ENCODE data around the gene SOD2.
"Not testable (repeated sequence)": the region's sequence is repeated elsewhere in the genome, so short reads cannot be mapped to it uniquely, and the experiment has no call there.

The SOD2 gene

DNA sequence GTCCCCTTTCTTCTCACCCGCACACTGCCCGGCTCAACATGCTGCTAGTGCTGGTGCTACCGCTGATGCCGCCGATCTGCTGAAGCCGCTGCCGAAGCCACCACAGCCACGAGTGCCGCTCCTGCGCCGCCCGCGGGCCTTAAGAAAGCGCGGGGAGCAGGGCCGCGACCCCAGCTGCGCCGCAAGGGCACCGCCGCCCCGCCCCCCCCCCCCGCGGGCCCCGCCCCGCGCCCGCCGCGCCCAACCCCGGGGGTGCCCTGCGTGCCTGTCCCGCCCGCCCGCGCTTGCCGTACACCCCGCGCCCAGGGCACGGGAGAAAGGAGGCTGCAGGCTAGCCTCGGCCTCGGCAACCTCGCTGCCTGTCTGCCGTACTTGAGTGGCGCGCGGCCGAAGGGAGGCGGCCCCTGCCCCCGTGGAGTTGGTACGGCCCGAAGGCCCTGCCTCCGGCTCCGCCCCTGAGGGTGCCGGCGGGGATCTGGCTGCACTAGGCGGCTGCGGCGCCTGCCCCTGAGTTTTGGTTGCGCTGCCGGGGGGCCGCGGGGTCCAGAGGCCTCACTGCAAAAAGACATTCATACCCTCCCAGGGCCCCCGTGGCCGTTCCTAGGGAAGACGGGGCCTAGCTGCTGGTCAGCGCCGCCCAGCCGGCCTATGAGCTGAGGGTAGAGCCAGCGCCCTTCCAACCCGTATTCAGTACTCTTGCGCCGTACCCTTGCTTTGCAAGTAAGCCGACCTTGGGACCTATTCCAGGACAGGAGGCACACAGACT lies at the start of gene SOD2:
Gene SOD2 (minus strand): TSS at position 114 of the 766 bp plus-strand sequence. CDS start 74 bp downstream, at position 40.
- DNase-seq (ENCODE audit: low spot score) = peak; percentile 58

DNA sequence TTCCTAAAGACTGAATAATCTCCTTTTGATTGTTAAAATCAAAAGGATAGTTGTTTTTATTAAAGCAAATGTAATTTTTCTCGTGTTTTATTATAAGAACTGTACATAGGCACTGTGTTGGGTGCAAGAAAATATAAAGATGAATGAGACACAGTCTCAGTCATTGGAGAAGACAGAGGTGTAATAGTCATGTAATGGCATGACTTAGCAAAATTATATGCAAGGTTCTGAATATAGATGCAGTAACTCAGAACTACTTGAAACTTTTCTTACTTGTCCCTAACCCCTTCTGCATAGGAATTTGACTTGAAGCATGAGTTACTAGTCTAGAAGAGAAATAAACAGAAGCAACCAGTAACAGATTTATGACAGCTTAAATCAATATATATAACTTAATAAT lies 49.1 kb upstream of the SOD2 start:
- no peak for DNase-seq (ENCODE audit: low spot score)

DNA sequence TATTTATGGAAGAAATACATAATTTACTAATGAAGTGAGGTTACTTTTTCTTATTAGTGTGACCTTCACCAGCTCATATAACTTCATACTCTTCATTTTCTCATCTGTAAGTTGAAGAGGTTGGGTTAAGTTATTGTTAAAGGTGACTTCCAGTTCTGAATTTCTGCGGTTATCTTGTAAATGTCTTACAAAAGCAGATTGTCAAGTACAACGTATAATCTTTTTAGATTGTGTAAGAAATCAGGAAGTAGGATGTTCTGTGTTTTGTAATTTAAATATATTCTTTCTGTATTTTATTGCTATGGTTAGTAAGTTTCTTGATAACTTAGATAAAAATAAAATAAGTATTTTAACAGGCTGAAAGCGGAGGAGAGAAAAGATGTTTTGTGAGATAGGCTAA lies 46.3 kb upstream of the SOD2 start:
- DNase-seq (ENCODE audit: low spot score) = no peak

DNA sequence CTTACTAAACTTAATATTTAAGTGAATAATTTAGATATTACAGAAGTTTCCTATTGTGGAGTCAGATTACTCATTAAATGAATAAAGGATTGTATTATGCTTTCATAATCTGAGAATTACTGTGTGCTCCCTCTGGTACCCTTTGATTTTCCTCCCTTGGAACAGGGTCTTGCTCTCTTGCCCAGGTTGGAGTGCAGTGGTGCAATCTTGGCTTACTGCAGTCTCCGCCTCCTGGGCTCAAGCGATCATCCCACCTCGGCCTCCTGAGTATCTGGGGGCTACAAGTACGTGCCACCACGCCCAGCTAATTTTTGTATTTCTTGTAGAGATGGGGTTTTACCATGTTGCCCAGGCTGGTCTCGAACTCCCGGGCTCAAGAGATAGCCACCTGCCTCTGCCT lies 43.9 kb upstream of the SOD2 start:
- no peak for DNase-seq (ENCODE audit: low spot score)

DNA sequence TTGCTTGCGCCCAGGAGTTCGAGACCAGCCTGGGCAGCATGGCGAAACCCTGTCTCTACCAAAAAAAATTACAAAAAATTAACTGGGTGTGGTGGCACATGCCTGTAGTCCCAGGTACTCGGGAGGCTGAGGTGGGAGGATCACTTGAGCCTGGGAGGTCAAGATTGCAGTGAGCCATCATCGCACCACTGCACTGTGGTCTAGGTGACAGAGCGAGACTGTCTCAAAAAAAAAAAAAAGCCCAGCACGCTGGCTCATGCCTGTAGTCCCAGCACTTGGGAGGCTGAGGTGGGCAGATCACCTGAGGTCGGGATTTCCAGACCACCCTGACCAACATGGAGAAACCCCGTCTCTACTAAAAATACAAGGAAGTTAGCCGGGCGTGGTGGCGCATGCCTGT lies 40.4 kb upstream of the SOD2 start:
- DNase-seq (ENCODE audit: low spot score) = not testable (repeated sequence)

DNA sequence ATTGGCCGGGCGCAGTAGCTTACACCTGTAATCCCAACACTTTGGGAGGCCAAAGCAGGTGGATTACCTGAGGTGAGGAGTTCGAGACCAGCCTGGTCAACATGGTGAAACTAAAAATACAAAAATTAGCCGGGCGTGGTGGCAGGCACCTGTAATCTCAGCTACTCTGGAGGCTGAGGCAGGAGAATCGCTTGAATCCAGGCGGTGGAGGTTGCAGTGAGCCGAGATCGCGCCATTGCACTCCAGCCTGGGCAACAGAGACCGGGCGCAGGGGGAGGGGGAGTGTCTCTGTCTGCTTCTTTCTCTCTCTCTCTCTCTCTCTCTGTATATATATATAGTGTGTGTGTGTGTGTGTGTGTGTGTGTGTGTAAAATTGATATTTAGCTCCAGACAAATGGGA lies 39.5 kb upstream of the SOD2 start:
- not testable (repeated sequence) for DNase-seq (ENCODE audit: low spot score)

DNA sequence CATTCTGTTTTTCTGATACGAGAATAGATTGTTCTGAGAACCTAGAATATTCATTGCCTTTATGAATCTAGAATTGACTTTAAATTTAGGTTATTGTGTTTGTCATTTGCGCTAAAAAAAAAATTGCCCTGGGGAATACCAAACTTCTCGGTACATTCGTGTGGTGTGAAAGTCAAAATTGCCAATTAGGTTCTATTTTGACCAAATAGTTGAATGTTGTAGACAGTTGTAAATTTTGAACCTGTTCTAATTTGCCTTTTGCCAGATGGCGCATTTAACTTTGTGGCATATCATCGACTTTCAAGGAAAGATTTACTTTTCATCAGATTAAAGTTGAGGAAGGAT lies 37.3 kb upstream of the SOD2 start:
- DNase-seq (ENCODE audit: low spot score) = no peak

DNA sequence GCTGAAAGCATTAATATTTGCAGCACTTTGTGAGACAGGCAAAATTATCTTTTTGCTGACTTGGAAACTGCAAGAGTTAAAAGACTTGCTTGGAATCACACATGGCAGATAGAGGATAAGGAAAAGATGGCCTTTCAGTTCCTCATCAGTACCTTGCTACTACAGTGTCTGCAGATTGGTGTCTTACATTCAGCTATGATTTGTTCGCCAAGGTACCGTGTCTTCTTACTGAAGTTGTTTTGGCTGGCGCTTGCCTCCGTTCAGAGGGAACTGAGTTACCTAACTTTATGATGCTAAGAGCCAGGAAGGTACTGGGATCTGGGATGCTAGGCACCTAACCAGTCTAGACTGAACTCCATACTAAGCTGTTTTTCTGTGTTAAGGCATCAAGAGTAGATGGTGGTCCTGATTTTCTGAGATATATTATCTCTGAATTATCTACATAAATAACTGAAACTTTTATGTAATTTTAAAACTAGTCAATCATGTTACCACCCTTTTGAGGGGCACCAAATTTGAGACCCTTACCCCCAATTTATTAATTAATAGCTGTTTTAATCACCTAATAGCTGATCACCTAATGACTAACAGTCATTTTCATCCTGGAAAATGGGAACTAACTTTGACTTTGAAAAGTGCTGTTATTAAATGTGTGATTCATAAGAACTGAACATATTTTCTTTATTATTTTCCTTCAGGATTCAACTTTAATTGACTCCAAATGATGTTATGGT lies 36.7 kb upstream of the SOD2 start:
- no peak for DNase-seq (ENCODE audit: low spot score)

DNA sequence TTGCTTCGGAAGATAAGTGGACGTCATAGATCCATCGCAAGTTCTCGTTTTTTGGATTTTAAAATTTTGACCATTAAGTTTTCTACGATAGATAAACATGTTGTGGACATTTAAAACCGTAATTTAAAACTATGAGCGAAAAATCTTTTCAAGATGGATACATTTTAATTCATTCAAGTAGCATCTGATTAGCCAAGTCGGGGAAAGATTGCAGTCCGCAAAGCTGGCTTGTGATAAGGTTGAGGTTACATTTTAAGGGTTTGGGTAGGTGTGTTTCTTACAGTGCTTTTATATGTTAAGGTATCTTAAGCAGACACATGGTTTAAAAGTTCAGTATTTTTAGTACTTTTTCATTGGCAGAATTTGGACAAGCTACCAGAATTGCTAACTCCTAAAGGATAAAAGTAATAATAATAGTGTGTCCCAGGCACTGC lies 35.5 kb upstream of the SOD2 start:
- no peak for DNase-seq (ENCODE audit: low spot score)

DNA sequence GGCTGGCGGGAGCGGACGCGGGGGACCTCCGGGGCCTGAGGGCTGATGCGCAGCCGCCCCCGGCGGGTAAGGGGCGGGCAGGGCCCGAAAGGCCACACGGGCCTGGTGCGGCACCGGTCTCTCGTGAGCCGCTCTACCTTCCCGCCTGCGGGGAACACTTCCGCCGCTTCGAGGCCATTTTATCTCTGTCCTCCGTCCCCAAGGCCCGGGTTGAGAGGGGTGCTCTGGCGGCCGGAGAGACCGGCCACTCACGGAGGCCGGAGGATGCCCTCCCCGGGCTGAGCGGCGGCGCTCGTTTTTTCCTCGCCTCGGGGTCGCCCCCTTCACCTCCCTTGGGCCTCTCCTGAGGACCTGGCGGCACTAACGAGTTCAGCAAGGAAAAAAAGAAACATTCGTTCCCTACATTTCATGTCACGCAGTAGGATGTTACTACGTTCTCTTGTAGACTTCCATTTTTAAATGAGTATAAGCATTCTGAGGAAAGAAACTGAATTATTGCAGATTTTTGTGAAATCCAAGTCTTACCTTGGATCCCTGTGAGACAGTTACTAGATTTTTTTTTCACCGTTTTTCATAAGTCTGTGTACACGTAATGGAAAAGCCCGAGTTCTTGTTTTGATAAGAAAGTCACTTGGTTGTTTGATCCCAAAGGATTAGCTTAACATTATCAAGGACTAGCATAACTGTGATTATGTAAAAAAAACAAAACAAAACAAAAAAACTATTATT lies 34.8 kb upstream of the SOD2 start:
- no peak for DNase-seq (ENCODE audit: low spot score)

DNA sequence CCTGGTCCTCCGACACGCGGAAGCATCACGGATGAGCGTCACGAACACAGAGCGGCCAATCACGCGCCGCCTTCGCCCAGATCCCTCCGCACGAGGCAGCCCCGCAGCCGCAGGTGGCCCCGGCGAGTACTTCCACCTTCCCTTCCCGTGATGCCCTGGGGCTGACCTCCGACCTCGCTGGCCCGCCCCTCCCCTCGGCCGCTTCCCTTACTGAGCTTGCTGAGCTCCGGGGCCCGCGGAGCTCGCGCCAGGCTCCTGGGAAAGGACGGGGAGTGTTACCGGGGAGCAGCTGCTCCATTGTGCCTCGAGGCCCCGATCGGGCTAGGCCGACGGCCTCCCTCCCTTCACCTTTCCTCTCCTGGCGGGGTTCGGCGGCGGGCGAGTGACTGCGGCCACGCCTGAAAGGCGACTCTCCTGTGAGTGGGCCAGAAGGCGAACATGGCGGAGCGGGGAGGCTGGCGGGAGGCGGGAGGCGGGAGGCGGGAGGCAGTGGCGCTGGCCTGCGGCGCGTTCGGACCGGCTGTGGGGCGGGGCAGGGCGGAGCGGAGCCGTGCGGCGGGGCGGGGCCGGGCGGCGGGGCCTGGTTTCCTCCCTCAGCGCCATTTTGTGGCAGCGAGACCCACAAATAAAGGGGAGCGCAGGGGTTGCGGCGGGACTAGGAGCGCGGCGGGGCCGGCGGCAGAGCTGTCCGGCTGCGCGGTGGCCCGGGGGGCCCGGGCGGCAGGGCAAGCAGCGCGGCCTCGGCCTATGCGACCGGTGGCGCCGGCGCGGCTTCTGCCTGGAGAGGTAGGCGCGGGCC lies 34.1 kb upstream of the SOD2 start, which contains the start of gene WTAP:
Gene WTAP (plus strand): TSS at position 589 of the 799 bp plus-strand sequence. CDS start 8,760 bp downstream, outside the sequence.
- DNase-seq (ENCODE audit: low spot score) = peak; percentile 84

DNA sequence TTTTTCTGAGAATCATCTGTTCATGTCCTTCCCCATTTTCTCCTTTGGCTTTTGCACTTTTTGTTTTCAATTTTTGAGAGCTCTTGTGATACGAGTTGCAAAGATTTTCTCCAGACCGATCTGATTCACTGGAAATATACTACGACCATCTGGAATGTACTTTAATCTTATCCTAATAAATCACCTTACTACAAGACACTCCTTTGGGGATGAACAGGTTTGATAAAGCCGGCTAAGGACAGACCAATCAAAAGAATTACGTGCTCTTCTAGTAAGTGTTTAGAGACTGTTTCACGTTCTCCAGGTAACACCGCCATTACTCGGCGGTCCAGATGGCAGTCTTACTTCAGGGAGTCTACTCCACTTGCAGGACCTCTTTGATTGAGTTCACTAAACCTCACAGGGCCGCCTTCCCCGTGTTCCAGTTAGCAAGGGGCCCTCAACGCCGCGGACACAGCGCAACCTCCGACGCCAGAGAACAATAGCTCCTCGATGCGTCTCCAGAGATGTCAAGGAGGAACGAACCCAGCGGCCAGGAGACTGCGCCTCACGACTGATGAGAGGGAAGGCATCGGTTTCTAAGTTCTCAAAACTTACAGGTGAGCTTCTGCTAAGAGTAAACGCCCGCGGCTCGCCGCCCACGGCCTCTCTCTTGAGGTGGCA lies 33.3 kb upstream of the SOD2 start:
- DNase-seq (ENCODE audit: low spot score) = no peak

DNA sequence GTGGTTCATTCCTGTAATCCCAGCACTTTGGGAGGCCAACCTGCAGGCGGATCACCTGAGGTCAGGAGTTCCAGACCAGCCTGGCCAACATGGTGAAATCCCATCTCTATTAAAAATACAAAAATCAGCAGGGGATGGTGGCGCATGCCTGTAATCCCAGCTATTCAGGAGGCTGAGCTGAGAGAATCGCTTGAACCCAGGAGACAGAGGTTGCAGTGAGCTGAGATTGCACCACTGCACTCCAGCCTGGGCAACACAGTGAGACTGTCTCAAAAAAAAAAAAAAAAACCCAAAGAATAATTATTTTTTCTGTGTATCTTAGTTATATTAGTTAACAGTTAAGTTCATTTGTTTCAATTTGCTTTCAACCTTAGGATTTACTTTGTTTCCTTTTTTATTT lies 32.2 kb upstream of the SOD2 start:
- DNase-seq (ENCODE audit: low spot score) = not testable (repeated sequence)

DNA sequence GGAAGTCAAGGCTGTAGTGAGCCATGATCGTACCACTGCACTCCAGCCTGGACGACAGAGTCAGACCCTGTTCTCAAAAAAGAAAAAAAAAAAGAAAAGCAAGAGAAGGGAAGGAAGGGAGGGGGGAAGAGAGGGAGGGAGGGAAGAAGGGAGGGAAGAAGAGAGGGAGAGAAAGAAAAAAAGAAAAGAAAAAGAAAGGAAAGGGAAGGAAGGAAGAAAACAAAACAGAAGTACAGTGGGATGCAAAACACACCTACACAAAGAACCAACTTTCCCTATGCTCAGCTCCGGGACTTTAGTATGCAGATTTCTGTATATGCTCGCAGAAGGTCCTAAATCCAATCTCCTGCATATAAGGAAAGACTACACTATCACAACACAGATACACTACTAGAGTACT lies 31.7 kb upstream of the SOD2 start:
- no peak for DNase-seq (ENCODE audit: low spot score)

DNA sequence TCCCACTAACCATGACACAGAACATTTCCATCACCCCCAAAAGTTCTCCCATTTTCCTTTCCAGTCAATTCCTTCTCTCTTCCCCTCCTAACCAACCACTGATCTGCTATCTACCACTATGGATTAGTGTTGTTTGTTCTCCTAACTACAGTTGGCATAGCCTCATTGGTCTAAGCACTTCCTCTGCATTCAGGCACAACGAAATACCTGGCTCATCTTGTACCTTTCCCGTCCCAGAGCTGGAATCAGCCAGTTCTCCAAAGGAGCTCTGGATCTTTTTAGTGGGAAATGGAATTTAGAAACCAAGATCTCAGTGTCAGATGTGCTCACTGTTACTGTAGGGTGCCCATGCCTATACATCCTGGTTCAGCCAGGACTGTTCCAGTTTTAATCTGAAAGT lies 30.2 kb upstream of the SOD2 start:
- no peak for DNase-seq (ENCODE audit: low spot score)

DNA sequence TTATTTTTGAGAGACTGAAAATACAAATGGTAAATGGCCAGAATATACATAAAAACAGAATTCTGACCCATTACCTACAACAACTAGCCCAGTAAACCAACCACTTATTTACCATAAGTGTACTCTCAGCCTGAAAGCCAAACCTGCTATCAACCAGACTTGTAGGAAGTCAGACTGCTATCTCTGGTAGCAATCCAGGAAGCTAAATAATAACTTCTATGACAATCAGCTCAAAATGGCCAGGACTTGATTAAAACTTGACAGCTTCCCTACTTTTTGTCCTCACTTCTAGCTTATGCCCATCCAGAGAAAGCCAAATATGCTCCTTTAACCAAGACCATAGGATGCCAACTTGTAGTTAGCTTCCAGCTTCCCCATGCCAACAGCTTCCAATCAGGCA lies 29.6 kb upstream of the SOD2 start:
- DNase-seq (ENCODE audit: low spot score) = no peak

DNA sequence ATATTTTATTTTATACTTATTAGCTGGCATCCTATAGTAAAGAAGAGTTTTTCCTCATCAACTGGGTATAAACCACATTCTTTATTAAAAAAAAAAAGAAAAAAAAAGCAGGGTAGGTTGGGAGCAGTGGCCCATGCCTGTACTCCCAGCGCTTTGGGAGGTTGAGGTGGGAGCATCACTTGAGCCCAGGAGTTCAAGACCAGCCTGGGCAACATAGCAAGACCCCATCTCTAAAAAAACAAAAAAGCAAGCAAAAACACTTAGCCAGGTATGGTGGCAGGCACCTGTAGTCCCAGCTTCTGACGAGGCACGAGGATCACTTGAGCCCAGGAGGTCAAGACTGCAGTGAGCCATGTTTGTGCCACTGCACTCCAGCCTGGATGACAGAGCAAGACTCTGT lies 28.9 kb upstream of the SOD2 start:
- not testable (repeated sequence) for DNase-seq (ENCODE audit: low spot score)

DNA sequence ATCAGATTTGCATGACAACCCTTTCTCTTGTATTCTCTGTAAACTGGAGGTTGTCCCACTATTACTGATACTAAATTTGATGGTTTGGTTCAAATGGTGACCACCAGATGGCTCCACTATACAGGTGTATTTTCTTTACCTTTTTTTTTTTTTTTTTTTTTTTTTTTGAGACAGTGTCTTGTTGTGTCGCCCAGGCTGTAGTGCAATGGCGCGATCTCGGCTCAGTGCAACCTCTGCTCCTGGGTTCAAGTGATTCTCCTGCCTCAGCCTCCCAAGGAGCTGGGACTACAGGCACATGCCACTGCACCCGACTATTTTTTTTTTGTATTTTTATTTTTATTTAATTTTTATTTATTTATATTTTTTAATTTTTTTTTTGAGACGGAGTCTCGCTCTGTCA lies 27.7 kb upstream of the SOD2 start:
- DNase-seq (ENCODE audit: low spot score) = no peak

DNA sequence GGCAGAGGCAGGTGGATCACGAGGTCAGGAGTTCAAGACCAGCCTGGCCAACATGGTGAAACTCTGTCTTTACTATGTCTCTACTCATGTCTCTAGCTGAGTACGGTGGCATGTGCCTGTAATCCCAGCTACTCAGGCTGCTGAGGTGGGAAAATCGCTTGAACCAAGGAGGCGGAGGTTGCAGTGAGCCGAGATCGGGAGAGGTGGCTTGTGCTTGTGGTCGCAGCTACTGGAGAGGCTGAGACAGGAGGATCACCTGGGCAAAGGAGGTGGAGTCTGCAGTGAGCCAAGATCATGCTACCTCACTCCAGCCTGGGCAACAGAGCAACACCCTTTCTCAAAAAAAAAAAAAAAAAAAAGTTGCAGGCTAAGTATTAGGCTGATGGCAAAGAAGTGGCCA lies 26.2 kb upstream of the SOD2 start:
- no peak for DNase-seq (ENCODE audit: low spot score)

DNA sequence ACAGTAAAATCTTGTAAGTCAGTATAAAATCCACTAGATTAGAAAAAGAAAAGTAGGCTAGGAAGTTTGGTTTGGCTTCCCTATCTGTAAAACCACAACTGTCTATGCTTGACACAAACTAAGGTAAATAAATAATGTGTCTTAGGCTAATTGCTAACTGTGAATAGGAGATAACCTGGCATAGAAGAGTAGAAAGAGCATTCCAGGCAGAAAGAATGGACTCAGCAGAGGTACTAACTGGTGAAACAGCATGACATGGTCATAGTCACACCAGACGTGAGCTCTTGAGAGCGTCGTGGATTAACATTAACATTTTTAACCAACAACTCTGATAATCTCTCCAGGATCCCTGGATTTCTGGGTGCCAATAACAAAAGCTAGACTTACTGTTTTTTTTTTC lies 25.6 kb upstream of the SOD2 start:
- DNase-seq (ENCODE audit: low spot score) = no peak

DNA sequence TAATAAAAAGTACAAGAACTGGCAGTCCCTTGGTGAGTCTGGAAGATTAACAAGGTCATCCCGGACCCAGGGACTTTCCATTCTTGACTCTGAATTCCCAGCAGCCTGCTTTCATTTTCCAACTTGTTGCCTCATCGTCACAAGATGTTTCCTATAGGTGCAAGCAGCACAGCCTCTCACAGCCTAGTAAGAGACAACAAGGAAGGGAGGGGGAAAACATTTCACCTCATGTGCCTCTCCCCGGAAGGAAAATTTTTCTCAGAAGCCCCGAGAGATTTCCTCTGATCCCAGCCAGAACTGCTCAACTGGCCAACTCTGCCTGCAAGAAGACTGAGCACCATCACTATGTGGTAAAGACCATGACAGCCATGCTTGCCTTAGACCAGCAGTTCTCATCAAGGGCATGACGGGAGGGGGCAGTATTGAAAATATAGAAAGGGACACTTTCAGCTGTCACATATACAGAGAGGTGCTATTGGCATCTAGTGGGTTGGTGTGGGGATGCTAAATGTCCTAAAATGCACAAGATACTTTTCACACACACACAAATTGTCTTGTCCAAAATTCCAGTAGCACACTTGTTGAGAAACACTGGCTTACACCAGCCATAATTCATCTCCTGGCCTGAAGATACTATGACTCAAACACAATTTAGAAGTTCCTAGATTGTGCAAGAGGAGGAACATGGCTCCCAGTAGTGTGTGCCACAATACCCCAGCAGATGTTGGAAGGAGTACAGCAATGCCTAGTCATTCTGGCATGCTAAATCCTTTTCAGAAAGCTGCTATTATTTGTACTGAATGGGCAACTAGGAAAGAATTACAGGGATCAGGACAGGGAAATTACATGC lies 23.4 kb upstream of the SOD2 start:
- DNase-seq (ENCODE audit: low spot score) = no peak

All from COLO829 (cell line).